Measurements from ENCODE around the gene RASSF3.

DNA sequence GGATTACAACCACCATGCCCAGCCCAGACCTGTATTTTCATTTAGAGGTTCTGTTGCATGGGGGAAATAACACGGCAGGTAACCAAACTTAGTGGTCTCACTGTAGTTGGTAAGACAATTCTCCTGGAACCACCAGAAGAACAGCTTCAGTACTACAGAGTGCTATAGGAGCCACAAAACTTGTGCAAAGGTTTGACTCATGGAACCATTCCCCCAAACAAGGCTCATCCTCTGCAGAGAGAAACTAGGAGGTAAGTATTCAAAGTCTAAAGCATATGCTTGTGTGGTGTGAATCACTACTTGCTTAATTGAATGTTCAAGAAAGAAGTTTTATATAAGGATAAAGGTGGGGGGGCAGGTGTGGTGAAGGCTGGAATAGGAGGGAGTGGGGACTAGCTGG is 90.2 kb downstream of the RASSF3 start:
- TF ChIP-seq CTCF (optimal IDR thresholded peaks at IDR 0.05 in 1 of 3, IDR thresholded peaks at IDR 0.05 in 1 of 3, conservative IDR thresholded peaks at IDR 0.05 in 1 of 3; ENCODE audit: extremely low read depth in 1 of 3, insufficient read depth in 2 of 3, low read length in 3 of 3) (no peak), EZH2 (IDR thresholded peaks at IDR 0.05; ENCODE audit: low read length) (no peak)

Measured in keratinocyte (primary cell).